Activated CD8-positive, alpha-beta memory T cell treated with anti-CD3 and anti-CD28 coated beads for 24 hours (primary cell): ENCODE results near the gene C11orf86.
"Not testable (repeated sequence)": the region's sequence is repeated elsewhere in the genome, so short reads cannot be mapped to it uniquely, and the experiment has no call there.

ENCODE experiments used
- DNase-seq: peaks from one replicate; pipeline ENCODE4 v3.0.0-alpha.2; 2020

The C11orf86 gene

DNA sequence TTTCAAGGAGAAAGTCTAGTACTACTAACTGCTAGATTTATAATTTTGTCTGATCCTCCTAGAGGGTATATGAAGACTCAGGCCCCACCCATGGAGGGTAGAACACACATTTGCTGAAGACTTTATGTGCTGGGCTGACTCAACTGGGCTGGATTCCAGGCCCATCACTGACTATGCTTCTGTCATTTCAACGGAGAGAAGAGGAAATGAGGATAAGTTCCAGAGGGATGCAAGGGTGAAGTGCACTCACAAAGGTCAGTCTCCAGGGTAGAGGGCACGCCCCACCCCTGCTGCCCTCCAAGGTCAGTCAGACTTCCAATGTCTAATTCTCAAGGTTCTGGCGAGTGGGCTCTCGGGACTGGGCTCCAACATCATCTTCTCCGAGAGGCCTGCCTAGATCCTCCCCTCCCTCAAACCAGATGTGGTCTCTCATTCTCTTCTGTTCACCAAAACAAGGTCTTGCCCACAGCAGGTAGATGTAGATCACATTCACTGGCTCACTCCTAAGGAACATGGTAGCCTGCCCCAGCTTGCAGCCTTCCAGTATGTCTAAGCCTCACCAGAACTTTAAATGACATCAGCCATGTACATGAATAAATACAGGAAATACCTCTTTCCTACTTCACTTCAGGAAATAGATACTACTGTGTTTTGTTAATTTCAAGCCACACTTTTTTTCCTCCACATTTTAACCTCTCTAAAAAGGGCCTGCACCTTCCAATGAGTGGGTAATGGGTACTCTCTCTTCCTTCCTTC is 7.3 kb upstream of the C11orf86 start:
- no peak for DNase-seq

- no peak for DNase-seq
Observed at GRCh38 chr11:66969584-66970225, 5.4 kb upstream of the C11orf86 start.

DNA sequence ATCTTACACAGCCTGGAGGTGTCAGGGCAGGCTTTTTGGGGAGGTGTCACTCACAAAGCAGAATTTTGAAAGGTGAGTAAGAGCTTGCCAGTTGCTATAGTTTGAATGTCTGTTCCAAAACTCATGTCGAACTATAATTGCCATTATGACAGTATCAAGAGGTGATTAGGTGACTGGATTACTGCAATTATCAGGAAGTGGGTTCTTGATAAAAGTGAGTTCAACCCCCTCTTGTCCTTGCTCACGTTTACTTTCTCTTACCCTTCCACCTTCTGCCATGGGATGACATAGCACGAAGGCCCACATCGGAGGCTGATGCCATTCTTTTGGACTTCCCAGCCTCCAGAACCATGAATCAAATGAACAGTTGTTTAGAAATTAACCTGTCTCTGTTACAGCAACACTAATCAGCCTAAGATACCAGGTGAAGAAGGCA is 4.7 kb upstream of the C11orf86 start:
- no peak for DNase-seq

- no peak for DNase-seq
Observed at GRCh38 chr11:66970807-66971442, 4.2 kb upstream of the C11orf86 start.

- DNase-seq = no peak
Observed at GRCh38 chr11:66971488-66971887, 3.6 kb upstream of the C11orf86 start.

- DNase-seq = no peak
Observed at GRCh38 chr11:66973956-66974580, 1.0 kb upstream of the C11orf86 start.

DNA sequence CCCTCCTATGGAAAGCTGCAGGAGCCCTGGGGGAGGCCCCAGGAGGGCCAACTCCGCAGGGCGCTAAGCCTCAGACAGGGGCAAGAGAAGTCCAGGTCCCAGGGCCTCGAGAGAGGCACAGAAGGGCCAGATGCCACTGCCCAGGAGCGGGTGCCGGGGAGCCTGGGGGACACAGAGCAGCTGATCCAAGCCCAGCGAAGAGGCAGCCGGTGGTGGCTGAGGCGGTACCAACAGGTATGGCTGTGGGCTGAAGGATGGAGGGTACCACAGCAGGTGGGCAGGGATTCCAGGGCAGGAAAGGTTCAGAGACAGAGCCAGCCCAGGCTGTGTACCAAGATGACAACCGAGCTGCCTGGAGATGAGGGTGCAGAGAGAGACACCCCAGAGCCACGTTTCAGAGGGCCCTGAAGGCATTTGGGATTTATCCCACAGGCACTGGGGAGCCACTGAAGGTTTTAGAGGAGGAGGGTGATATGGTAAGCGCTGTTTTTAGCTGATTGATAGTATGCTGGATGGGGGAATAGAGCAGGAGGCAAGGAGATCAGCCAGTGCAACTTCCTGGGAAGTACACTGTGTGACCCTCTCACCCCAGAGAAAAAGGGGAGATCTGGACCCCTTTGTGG is 412 bp downstream of the C11orf86 start:
- no peak for DNase-seq

DNA sequence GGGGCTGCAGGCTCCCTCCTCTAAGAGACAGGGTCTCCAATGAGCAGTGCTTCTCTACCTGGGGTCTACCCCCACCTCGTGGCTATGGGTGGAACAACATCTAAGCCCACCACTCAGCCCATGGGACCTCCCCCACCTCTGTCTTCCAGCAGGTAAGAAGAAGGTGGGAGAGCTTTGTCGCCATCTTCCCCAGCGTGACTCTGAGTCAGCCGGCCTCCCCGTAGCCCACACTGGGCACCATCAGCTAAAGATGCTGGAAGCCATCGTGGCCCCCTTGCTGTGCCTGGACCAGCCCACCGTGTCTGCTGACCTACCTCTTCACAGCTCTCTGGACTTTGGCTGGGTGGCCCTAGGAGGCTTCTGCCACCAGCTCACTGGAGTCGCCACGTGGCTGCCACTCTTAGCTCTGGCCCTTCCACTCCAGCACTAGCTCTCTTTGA is 944 bp downstream of the C11orf86 start:
- no peak for DNase-seq

DNA sequence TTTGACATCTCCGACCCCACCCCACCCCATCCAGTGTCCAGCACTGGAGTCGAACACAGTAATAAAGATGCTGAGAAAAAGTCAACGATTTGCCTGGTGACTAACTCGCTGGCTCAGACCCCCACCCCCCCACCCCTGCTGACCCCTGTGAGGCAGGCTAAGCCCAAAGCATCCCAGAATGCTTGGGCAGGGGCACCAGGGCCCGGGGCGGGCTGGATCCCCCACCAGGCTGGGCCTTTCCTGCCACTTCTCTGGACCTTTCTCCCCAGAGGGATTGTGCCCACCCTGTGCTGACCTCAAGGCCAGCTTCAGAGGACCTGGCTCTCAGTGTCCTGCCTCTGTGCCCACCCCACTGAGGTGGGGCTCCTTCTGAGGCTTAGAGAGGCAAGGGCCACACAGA is 1.8 kb downstream of the C11orf86 start:
- no peak for DNase-seq

GRCh38 chr11:66978229-66978628 is 3.1 kb downstream of the C11orf86 start:
- DNase-seq = no peak

DNA sequence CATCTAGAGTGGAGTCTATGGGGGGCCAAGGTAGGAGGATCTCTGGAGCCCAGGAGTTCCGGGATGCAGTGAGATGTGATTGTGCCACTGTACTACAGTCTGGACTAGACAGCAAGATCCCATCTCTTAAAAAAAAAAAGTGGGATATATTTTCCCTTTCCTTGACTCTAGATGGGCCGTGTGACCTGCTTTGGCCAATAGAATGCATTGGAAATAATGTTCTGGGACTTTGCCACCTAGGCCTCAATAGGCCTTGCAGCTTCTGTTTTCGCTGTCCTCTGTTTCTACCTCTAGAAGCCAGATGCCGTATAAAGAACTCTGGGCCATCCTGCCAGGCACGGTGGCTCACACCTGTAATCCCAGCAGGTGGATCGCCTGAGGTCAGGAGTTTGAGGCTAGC is 3.6 kb downstream of the C11orf86 start:
- DNase-seq = no peak

DNA sequence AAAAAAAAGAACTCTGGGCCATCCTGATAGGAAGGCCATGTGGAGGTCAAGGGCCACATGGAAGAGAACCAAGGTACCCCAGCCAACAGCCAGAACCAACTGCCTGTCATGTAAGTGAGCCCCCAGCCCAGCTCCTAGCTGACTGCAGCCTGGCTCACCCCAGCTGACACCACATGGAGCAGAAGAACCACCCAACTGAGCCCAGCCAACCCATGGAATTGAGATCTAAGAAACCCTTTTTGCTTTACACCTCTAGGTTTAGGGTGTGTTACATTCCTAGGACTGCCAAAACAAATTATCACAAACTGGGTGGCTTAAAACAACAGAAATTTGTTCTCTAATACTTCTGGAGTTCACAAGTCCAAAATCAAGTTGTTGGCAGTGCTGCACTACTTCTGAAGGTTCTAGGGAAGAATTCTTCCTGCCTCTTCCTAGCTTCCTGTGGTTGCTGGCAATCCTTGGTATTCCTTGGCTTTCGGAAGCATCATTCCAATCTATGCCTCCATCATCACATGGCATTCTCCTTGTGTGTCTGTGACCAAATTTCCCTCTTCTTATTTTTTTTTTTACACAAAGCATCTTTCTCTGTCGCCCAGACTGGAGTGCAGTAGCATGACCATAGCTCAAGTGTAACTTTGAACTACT is 4.4 kb downstream of the C11orf86 start:
- no peak for DNase-seq

GRCh38 chr11:66981976-66982578 is 7.0 kb downstream of the C11orf86 start:
- no peak for DNase-seq

DNA sequence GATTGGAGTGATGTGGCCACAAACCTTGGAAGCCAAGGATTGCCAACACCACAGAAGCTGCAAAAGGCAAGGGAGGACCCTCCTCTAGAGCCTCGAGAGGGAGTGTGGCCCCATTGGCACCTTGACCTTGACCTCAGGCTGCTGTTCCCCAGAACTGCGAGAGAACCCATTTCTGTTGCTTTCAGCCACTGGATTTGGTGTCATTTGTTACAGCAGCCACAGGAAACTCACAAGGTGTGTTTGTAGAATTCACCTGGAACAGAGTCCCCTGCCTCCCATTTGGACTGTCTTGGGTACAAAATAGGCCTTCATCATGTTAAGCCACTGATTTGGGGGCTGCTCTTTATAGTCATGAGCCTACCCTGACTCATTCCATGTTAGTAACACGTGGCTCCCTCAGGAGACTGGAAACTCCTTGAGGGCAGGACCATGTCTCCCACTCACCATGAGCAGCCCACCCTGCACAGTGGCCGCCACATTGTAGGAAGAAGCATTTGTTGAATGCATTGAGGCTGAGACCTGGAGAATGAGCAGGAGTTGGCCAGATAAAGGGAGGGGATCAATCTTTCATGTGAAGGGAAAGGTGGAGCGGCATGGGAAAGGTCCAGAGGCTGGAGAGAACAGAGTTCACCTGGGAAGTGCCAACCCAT is 8.3 kb downstream of the C11orf86 start:
- DNase-seq = no peak

- DNase-seq = no peak
Observed at GRCh38 chr11:66985508-66986177, 10.5 kb downstream of the C11orf86 start.

- DNase-seq = no peak
Observed at GRCh38 chr11:66986178-66986545, 11.1 kb downstream of the C11orf86 start.

DNA sequence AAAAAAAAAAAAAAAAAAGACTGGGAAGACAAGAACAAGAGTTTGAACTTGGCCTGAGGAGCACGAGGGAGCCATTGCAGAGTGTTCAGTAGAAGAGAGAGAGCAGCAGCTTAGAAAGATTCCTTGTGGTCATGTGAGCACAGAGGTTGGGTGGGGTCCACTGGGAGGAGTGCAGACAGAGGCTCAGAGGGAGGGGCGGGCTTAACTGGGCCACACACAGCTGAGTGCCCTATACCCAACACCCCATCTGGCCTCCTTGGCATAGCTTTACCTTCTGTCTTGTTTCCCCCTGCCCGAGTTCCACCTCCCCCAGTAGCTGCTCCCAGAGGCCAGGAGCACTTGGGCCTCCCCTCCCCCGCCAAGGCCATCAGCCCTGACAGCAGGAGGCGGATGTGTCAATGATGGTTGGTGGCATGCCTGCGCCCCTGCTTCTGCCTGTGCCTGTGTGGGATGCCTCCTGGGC is 12.1 kb downstream of the C11orf86 start:
- DNase-seq = no peak

GRCh38 chr11:66987924-66988637 is 13.0 kb downstream of the C11orf86 start:
- no peak for DNase-seq

- DNase-seq = not testable (repeated sequence)
Observed at GRCh38 chr11:66988741-66989140, 13.6 kb downstream of the C11orf86 start.

- not testable (repeated sequence) for DNase-seq
Observed at GRCh38 chr11:66989360-66989759, 14.3 kb downstream of the C11orf86 start.
